ENCODE data around the gene YBX2.
A peak's percentile ranks its signal among the peaks of the same experiment; 100 is the strongest.

Gene YBX2

GRCh38 chr17:7304179-7304578 is 9.7 kb upstream of the YBX2 start:
- no peak for DNase-seq (ENCODE audit: low read depth in 1 of 2, low spot score in 1 of 2)

GRCh38 chr17:7296189-7296861 is 1.9 kb upstream of the YBX2 start:
- peak in 1 of 2 donors; percentile 61 for DNase-seq (ENCODE audit: low read depth in 1 of 2, low spot score in 1 of 2)

GRCh38 chr17:7295230-7296180 is 1.1 kb upstream of the YBX2 start:
- DNase-seq (ENCODE audit: low read depth in 1 of 2, low spot score in 1 of 2) = no peak

- DNase-seq (ENCODE audit: low read depth in 1 of 2, low spot score in 1 of 2) = no peak
Observed at GRCh38 chr17:7293816-7294613, 424 bp downstream of the YBX2 start.

- no peak for DNase-seq (ENCODE audit: low read depth in 1 of 2, low spot score in 1 of 2)
Observed at GRCh38 chr17:7293159-7293558, 1.3 kb downstream of the YBX2 start.

GRCh38 chr17:7292729-7293128 is 1.7 kb downstream of the YBX2 start:
- no peak for DNase-seq (ENCODE audit: low read depth in 1 of 2, low spot score in 1 of 2)

- no peak for DNase-seq (ENCODE audit: low read depth in 1 of 2, low spot score in 1 of 2)
Observed at GRCh38 chr17:7292194-7292593, 2.2 kb downstream of the YBX2 start.

- no peak for DNase-seq (ENCODE audit: low read depth in 1 of 2, low spot score in 1 of 2)
Observed at GRCh38 chr17:7290685-7291084, 3.8 kb downstream of the YBX2 start.

GRCh38 chr17:7290166-7290565 is 4.3 kb downstream of the YBX2 start:
- no peak for DNase-seq (ENCODE audit: low read depth in 1 of 2, low spot score in 1 of 2)

- DNase-seq (ENCODE audit: low read depth in 1 of 2, low spot score in 1 of 2) = no peak
Observed at GRCh38 chr17:7289256-7290032, 5.0 kb downstream of the YBX2 start.

GRCh38 chr17:7285679-7286078 is 8.8 kb downstream of the YBX2 start:
- DNase-seq (ENCODE audit: low read depth in 1 of 2, low spot score in 1 of 2) = no peak

- DNase-seq (ENCODE audit: low read depth in 1 of 2, low spot score in 1 of 2) = no peak
Observed at GRCh38 chr17:7284911-7285310, 9.5 kb downstream of the YBX2 start.

GRCh38 chr17:7283471-7284216 is 10.8 kb downstream of the YBX2 start:
- DNase-seq (ENCODE audit: low read depth in 1 of 2, low spot score in 1 of 2) = no peak

GRCh38 chr17:7282752-7283321 is 11.6 kb downstream of the YBX2 start:
- DNase-seq (ENCODE audit: low read depth in 1 of 2, low spot score in 1 of 2) = no peak

- DNase-seq (ENCODE audit: low read depth in 1 of 2, low spot score in 1 of 2) = no peak
Observed at GRCh38 chr17:7281953-7282751, 12.3 kb downstream of the YBX2 start.

- peak; percentile 42 to 74 for DNase-seq (ENCODE audit: low read depth in 1 of 2, low spot score in 1 of 2)
Observed at GRCh38 chr17:7281074-7281952, 13.1 kb downstream of the YBX2 start, which contains the start of gene SLC2A4. TSS of gene SLC2A4 (plus strand) at chr17:7281718. CDS start at chr17:7281935, 217 bp downstream.

GRCh38 chr17:7280519-7281073 is 13.8 kb downstream of the YBX2 start:
- DNase-seq (ENCODE audit: low read depth in 1 of 2, low spot score in 1 of 2) = peak; percentile 75 to 77

Data from activated T-helper 1 cell treated with anti-CD3 and anti-CD28 coated beads, Interleukin-2, amount 50 U/mL, for 16 hours (primary cell).